ENCODE results near the gene KPNB1.
A peak's percentile ranks its signal among the peaks of the same experiment; 100 is the strongest.

KPNB1 gene

DNA sequence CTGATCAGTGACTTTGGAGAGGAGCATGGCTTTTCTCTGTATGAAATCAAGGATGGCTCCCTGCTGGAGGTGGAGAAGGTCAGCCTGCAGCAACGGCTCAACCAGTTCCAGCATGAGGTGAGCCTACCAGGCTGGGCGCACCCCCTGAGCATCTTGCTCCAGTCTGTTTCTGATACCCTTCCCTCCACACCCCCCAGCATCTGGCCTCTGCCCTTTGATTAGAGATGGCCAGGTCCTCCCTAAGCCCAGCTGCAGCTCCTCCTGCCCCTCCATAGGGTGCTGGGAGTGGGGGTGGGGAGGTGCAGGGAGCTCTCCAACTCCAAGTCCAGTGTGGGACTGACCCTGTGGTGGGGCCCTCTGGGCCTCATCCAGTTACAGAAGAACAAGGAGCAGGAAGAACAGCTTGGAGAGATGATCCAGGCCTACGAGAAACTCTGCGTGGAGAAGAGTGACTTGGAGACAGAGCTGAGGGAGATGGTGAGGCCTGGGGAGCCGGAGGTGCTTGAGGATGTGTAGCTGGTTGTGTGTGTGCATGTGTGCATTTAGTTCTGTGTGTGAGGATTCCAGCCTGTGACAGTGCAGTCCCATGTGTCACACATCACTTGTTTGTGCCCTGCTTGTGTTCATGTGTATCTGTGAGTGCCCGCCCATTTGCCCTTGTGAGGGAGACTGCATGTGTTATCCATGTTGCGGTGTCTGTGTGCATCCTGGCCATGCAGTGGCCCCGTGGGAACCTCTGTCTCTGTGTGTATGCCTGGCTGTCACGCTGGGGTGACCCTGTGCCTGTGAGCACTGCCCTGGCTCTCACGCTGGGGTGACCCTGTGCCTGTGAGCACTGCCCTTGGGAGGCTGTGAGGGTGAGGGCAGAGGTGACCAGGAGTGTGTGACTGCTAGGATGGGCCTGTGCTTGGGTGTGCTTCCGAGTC lies 47.3 kb downstream of the KPNB1 start:
- DNase-seq (ENCODE audit: low spot score) = no peak

DNA sequence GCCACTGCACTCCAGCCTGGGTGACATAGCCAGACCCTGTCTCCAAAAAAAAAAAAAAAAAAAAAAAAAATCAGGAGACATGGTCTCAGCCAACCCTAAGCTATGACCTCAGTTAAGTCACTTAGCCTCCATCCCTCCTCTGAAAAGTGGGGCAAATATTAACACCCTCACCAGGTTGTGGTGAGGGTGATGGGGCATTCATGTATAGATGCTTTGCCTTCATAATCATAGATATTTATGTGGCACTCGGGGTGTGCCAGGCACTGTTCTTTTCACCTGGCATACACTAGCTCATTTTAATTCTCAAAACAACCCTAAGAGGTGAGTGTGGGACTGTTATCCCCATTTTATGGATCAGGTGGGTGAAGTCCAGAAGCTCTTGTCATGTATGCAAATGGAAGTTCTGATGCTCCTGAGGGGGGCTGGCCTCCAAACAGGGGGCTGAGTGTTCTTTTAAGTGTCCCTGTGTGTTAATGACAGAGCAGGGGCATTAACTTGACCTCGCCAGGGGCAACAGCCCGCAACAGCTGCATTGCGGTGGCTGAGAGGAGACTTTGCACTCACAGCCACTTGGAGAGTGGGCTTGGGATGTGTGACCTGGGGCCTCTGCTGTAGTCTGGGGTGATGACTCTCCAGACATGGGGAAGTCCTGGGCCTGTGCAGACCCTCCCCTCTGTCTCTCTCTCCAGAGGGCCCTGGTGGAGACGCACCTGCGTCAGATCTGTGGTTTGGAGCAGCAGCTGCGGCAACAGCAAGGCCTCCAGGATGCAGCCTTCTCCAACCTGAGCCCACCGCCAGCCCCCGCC lies 48.4 kb downstream of the KPNB1 start:
- DNase-seq (ENCODE audit: low spot score) = no peak

DNA sequence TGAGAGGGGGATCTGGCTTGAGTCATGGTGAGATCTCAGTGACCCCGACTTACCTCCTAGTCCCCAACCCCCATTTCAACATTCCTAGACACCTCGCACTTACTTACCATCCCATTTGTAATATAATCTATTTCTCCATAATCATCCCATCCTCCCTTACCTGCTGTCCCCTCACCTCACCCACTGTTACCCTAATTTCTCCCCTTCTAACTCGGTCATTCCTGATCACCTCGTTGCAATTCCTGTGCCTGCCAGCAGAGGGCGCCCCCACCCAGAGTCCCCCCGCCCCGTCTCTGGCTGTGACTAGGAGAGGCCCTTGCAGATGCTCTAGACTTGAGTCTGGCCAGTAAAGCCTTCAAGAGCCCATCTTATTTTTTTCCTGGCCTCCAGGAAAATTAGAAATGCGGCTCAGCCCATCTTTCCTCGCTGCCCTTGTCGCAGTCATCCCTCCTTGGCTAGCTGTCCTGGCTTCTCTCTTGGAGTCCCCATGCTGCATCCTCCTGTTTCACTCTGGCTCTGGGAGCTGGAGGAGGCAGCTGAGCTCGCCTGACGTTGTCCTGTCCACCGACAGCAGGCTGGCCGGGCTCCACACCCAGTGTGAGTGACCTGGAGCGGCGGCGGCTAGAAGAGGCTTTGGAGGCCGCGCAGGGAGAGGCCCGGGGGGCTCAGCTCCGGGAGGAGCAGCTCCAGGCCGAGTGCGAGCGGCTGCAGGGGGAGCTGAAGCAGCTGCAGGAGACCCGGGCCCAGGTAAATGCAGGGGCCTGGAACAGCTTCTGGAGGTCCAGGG lies 49.2 kb downstream of the KPNB1 start:
- DNase-seq (ENCODE audit: low spot score) = peak; percentile 93

DNA sequence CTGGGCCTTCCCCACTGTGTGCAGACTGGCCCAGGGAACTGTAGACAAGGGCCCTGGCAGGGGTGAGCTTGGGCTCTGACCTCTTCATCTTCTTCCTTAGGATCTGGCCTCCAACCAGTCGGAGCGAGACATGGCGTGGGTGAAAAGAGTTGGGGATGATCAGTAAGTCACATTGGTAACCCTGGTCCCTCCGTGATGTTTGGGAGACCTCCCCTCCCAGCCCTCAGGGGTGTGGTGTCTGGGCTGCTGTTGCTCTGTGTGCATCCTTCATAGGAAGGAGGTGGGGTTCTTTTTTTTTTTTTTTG lies 49.8 kb downstream of the KPNB1 start:
- DNase-seq (ENCODE audit: low spot score) = no peak

DNA sequence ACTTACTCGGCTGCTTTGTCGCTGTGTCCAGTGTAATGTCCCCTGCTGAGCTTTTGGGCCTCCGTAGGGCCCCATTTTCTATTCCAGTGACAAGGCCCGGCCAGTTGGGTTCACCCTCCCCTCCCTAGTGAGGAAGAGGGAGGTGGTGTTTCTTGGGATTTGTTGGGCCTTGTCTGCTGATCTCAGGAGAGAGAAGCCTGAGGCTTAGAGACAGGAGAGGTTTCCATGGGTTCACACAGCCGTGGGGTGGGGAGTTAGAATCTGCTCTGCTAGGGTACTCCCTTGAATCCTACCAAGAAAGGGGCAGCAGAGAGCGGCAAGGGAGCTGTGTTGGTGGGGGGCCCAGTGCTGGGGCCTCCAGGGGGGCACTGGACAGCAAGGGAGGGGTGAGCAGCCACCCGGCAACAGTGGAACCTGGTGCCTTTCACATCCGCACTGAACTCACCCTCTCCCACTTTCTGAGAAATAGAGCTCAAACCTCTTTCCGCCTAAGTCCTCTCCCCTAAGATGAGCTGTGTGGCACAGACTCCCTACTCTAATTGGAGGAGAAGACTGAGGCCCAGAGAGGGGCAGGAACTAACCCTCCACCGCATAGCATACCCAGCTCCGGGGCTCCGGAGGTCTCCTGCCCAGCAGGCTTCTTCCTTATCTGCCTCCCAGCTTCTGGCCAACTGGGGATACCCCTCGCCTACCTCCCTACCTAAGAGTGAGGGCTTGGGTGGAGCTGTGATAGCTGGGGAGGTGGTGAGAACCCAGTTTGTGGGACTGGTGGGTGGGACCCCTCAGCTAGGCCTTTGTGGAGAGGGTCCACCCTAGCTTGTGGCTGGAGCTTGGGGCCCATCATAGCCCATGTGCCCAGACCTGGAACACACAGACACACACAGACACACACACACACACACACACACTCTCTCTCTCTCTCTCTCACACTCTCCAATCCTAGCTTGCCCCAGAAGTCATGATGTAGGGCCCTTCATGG lies 51.0 kb downstream of the KPNB1 start:
- no peak for DNase-seq (ENCODE audit: low spot score)

DNA sequence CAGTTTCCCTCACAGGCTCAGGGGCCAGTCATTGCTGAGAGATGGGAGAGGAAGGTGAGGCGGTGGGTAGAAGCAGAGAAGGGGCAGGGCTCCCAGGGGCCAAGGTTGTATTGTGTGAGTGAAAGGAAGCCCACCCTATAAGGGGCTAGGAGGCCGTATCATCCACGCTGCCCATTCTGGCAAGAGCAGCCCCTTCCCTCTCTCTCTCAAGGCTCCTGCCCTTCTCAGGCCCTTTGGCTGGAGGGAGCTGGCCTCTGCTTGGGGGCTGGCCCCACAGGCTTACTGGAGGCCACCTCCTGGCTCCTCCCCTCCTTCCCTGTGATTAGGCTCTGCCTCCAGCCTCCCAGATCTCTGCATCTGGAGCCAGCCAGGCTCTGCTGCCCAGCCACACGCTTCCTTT lies 51.9 kb downstream of the KPNB1 start:
- DNase-seq (ENCODE audit: low spot score) = no peak

DNA sequence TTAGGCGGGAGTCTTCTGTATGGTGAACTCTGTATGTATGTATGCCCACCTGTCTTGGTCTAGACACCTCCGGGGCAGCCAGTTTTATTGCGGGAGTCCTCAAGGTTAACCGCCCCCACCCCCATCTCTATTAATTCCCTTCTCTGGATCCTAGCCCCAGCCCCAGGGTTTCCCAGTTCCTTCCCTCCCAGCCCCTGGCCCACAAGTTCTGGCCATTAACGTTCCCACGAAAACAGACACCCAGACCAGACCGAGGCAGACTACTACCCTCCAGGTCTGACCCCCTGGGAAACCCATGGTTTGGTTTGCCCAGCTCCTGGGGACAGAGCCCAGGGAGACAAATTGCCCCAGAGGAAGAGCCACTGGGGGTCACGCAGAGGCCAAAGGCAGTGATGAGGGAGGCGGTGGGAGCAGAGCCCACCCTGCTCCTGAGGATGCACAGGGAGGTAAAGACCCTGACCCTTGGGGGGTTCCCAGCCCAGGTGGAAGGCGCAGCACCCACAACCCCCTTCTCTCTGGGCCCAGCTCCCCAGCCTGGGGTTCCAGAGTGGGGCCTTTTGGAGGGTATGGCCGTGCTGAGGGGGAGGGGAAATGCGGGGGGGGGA lies 52.8 kb downstream of the KPNB1 start:
- no peak for DNase-seq (ENCODE audit: low spot score)

DNA sequence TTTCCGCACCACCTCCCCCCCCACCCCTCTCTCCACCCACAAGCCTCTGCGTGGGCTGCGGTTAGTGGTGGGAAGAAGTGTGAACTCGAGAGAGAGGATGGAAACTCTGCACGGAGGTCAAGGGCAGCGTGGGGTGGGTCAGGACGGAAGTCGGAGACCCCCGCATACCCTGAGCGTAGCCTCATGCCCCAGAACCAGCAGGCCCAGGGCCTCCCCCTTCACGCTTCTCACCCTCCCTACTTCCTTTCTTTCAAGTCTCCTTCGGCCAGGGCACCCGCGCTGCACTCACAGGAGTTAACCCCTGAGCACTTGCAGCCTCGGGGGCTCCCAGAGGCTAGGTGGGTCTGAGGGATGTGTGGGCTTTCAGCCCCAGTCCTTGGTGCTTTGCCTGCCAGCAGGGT lies 53.5 kb downstream of the KPNB1 start:
- DNase-seq (ENCODE audit: low spot score) = no peak

DNA sequence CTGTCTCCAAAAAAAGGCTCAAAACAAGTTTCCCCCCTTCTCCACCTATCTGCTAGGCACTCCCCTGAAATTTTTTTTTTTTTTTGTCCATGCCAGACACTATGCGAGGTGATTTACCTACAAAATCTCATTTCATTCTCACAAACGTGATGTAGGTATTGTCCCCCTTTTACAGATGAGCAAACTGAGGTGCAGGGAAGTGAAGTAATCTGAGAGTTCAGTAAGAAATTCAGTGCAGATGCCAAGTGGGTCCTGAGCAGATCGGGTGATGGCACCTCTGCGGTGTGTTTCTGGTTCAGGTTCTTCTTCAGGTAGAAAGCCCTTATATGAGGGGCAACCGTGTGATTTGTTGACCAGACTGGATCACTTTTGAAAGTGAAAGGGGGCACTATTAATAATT lies 54.0 kb downstream of the KPNB1 start:
- DNase-seq (ENCODE audit: low spot score) = no peak

DNA sequence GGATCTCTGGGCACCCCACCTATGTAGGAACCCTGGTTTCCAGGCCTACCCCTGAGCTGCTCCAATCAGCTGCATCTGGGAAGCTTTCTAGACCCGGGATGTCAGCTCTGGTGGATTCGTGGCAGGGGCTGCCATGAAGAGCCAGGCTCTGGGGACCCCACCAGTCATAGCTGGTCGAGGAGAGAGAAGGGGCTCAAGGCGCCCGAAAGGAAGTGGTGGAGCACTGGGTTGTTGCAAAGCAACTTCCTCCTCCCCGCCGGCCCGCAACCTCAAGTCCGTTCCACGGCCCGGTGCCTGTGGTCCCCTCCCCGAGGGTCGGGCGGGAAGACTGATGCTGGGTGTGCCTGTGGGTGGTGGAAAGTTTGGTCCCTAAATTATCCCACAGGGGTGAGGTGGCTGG lies 54.4 kb downstream of the KPNB1 start:
- DNase-seq (ENCODE audit: low spot score) = no peak

DNA sequence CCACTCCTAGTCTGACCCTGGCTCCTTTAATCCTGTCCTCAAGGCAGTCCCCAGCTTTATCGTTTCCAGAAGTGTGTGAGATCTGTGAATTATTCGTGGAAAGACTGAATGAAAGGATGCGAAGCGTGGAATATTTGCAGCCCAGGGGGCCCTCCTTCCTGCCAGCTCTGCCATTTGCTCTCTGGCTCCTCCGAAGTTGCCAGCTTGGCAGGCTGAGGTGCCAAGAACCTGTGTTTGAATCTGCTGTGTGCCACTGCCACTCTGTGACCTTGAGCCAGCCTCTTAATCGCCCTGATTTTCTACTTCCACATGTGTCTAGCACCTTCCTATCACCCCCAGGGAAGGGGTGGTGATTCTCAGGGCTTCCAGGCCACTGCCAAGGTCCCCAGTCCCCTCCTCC lies 55.0 kb downstream of the KPNB1 start:
- DNase-seq (ENCODE audit: low spot score) = no peak

DNA sequence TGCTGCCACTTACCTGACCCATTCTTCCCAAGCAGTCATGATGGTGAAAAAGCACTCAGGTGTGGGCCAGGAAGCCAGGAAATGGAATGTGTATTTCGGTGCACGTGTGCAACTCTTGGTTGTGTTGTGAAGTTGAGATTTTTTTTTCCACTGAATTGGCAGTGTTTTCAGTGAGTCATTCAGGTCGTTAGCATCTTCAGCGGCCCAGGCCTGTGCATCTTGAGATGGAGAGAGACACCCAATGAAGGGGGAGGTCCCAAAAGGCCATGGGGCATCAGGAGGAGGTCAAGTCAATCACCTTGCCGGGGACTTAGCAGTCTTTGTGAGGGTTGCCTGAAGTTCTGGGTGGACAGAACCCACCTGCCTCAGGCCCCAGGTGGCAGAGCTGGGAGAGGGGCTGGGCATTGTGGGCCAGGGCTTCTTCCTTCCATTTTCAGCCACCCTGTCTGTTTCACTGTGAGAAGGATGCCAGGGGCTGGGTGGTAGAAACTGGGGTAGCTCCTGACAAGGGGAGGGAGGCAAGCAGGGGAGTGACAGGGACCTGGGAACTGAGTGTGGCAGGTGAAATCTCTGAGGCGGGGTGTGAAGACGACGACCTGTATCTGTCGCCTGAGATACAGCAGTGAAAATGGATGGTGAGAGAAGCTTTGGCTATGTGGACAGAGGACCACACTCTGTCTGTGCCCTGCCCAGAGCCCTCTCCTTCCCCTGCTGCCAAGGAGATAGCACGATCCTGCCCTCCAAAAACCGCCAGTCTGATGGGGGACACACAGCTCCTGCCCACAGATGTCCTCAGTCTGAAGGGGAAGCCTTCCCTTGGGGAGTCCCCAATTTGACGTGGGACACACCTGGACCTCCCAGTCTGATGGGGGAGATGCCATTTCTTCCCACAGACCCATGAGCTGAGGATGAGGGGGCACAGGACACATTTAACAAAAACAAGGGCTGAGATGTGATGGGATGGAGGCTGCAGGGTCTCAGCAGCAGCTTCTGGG lies 56.1 kb downstream of the KPNB1 start:
- no peak for DNase-seq (ENCODE audit: low spot score)

DNA sequence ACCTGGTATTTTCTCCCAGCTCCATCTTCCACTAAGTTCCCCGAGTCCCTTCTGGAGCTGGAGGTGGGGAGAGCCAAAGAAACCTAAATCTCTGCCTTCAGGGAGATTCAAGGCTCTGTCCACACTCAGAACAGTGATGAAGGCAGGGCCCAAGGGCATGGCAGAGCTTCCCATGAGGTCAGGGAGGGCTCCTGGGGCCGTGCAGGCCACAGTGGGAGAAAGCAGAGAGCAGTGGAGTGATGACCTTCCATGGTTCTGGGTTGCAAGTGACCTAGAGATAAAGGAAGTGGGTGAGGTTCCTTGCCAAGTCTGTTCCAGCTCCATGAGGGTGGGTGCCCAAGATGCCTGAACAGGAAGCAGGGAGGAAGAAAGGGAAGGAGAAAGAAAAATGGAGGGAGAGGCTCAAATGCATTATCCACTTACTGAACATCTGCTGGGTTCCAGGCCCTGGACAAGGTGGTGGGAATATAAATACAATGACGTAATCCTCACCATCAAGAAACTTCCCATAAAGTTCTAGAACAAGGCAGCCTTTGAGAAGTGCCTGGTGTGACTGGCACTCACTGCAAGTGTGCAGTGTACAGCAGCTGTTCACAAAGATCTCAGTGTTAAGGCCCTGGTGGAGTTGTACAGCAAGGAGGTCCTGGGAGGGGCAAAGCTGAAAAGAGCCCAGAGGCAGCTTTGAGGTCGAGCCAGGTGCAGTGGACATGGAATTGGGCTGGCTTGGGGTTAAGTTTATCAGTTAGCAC lies 57.5 kb downstream of the KPNB1 start:
- no peak for DNase-seq (ENCODE audit: low spot score)

DNA sequence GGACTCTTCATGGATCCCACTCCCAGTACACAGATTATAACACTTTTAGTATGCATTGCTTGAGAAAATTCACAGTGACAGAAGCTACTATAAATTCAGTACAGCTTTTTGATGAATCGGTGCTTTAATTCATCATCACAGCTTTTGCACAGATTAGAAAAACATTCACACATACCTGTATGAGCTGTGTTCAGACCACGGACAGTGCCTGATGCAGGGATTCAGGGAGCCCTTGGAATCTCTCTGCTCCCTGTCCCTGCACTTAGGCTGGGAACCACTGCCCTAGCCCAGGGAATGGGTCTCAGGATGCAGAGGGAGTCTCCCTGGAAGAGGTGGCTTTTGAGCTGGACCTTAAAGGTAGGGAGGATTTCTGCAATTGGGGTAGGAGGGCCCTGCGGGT lies 58.2 kb downstream of the KPNB1 start:
- no peak for DNase-seq (ENCODE audit: low spot score)

DNA sequence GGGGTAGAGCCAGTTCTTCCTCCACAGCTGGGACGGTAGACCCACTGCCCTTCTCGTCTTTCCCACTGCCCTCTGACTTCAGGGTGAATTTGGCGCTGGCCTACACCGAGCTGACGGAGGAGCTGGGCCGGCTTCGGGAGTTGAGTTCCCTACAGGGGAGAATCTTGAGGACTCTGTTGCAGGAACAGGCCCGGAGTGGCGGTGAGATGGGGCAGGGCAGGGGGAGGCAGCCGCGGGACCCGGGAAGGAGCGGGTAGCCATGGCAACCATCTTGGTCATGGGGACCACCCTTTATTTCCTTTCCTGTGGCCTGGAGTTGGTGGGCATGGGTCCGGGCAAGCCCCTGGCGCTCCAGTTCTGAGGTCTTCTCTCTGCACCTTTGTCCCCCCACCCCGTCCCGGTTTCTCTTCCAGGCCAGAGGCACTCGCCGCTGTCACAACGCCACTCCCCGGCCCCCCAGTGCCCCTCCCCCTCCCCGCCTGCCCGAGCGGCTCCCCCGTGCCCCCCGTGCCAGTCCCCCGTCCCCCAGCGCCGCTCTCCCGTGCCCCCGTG lies 58.7 kb downstream of the KPNB1 start:
- no peak for DNase-seq (ENCODE audit: low spot score)

DNA sequence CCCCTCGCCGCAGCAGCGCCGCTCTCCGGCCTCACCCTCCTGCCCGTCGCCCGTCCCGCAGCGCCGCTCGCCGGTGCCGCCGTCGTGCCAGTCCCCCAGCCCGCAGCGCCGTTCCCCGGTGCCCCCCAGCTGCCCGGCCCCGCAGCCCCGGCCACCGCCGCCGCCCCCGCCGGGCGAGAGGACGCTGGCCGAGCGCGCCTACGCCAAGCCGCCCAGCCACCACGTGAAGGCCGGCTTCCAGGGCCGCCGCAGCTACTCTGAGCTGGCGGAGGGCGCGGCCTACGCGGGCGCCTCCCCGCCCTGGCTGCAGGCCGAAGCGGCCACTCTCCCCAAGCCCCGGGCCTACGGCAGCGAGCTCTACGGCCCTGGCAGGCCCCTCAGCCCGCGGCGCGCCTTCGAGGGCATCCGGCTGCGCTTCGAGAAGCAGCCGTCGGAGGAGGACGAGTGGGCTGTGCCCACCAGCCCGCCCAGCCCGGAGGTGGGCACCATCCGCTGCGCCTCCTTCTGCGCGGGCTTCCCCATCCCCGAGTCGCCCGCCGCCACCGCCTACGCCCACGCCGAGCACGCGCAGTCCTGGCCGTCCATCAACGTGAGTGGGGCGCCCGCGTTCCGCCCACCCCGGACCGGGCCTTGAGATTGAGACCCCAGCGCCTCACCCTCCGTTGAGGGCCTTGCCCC lies 59.3 kb downstream of the KPNB1 start:
- no peak for DNase-seq (ENCODE audit: low spot score)

DNA sequence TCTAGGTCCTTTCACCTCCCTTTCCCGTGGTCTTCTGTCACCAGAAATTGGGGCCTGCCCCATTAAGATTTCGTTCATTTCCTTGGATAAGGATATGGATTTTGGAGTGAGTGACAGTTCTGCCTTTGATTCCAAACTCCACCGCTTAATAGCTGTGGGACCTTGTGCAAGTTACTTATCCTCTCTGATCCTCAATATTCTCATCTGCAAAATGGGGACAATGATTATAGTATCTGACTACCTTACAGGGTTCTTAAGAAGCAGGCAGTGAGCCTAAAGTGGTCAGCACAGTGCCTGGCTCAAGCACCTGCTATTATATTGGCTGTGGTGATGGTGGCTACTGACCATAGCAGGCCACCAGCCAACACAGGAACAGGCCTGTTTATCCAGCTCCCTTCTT lies 59.9 kb downstream of the KPNB1 start:
- no peak for DNase-seq (ENCODE audit: low spot score)

All from D341Med (cell line).